Subcutaneous adipose tissue (tissue), 4 donors: ENCODE data around the gene GPR15. TPM values are rescaled to one million over a fixed set of nuclear protein-coding genes. Genes with fewer than 3 reads are reported as not detected.

Source experiments
- CTCF ChIP-seq: fragments of 450-650 bp; IDR thresholded peaks from one replicate; pipeline ENCODE4 v1.5.1; 2016; ENCODE audit warnings: low read depth, mild to moderate bottlenecking, control low read depth, antibody characterized with exemption, moderate library complexity
- total RNA-seq, 4 donors: library from RNA; depleted of rRNA; stranded (reverse); fragments of >200 nt; gene quantifications; one replicate each; pipeline ENCODE4 v1.1.0, GENCODE V29; 2016

The GPR15 gene
- total RNA-seq, 4 donors from 2014 or later: 1.3 TPM; not detected in 3

- no peak for TF ChIP-seq CTCF
Observed at GRCh38 chr3:98565237-98565643, 33.5 kb downstream of the GPR15 start.

- TF ChIP-seq CTCF: no peak
Observed at GRCh38 chr3:98565843-98566242, 34.1 kb downstream of the GPR15 start.

- no peak for TF ChIP-seq CTCF
Observed at GRCh38 chr3:98567666-98568270, 36.0 kb downstream of the GPR15 start.

GRCh38 chr3:98568402-98568801 lies 36.6 kb downstream of the GPR15 start:
- no peak for TF ChIP-seq CTCF

GRCh38 chr3:98573181-98573728 lies 41.5 kb downstream of the GPR15 start:
- no peak for TF ChIP-seq CTCF

GRCh38 chr3:98574132-98574531 lies 42.4 kb downstream of the GPR15 start:
- TF ChIP-seq CTCF: no peak

- TF ChIP-seq CTCF: no peak
Observed at GRCh38 chr3:98577178-98577895, 45.6 kb downstream of the GPR15 start.
